Keratinocyte (primary cell): ENCODE measurements around the gene EIF2D.

ENCODE experiments used
- EZH2 ChIP-seq: IDR thresholded peaks from one replicate; pipeline ENCODE4 v1.6.1; 2012; ENCODE audit warnings: inconsistent platforms, mild to moderate bottlenecking, low read length, moderate library complexity
- TF ChIP-seq, protein P1 (sequence below), 3 experiments: IDR thresholded peaks in 1 of 3; conservative IDR thresholded peaks in 1 of 3; optimal IDR thresholded peaks in 1 of 3; 2 replicates in 2 of 3; 3 replicates in 1 of 3; pipeline versions ENCODE3 to v1.5.1; 2011; ENCODE audit warnings: low read length in 3 of 3, mild to moderate bottlenecking in 3 of 3, moderate library complexity in 2 of 3, control low read depth in 1 of 3, inconsistent platforms in 1 of 3; ENCODE audit not compliant: insufficient read depth in 2 of 3; ENCODE audit errors: extremely low read depth in 1 of 3

GRCh38 chr1:206575894-206576737 lies 36.1 kb downstream of the EIF2D start:
- TF ChIP-seq, protein P1, sequence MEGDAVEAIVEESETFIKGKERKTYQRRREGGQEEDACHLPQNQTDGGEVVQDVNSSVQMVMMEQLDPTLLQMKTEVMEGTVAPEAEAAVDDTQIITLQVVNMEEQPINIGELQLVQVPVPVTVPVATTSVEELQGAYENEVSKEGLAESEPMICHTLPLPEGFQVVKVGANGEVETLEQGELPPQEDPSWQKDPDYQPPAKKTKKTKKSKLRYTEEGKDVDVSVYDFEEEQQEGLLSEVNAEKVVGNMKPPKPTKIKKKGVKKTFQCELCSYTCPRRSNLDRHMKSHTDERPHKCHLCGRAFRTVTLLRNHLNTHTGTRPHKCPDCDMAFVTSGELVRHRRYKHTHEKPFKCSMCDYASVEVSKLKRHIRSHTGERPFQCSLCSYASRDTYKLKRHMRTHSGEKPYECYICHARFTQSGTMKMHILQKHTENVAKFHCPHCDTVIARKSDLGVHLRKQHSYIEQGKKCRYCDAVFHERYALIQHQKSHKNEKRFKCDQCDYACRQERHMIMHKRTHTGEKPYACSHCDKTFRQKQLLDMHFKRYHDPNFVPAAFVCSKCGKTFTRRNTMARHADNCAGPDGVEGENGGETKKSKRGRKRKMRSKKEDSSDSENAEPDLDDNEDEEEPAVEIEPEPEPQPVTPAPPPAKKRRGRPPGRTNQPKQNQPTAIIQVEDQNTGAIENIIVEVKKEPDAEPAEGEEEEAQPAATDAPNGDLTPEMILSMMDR (optimal IDR thresholded peaks at IDR 0.05 in 1 of 3, IDR thresholded peaks at IDR 0.05 in 1 of 3, conservative IDR thresholded peaks at IDR 0.05 in 1 of 3; ENCODE audit: extremely low read depth in 1 of 3, insufficient read depth in 2 of 3, low read length in 3 of 3), result no peak
- no peak for TF ChIP-seq EZH2
